K562 (cell line): Measurements from ENCODE around the gene IL11. TPM values are rescaled to one million over a fixed set of nuclear protein-coding genes. Genes with fewer than 3 reads are reported as not detected.
"Not testable (repeated sequence)": the region's sequence is repeated elsewhere in the genome, so short reads cannot be mapped to it uniquely, and the experiment has no call there.

ENCODE experiments used
- CBX1 ChIP-seq: sonication (generic); IDR thresholded peaks from 2 replicates; pipeline ENCODE4 v1.6.1; 2016; ENCODE audit warnings: antibody characterized with exemption, low read depth, mild to moderate bottlenecking
- ERF ChIP-seq: fragments of 450-650 bp; formaldehyde crosslinking; IDR thresholded peaks from 2 replicates; pipeline ENCODE4 v1.4.0; 2020; ENCODE audit warnings: mild to moderate bottlenecking, mixed read lengths
- ILF3 ChIP-seq: fragments of 450-650 bp; IDR thresholded peaks from 2 replicates; pipeline ENCODE4 v1.6.1; 2018; ENCODE audit warnings: antibody characterized with exemption, mild to moderate bottlenecking, moderate library complexity, borderline replicate concordance
- NR3C1 ChIP-seq: sonication (generic); formaldehyde crosslinking; IDR thresholded peaks from 2 replicates; pipeline ENCODE4 v1.8.1; 2022; ENCODE audit warnings: missing genetic modification reagents
- RBFOX2 ChIP-seq: fragments of 200-400 bp; formaldehyde crosslinking; IDR thresholded peaks from 2 replicates; pipeline ENCODE4 v1.6.1; 2017; ENCODE audit warnings: low read depth, mild to moderate bottlenecking, low read length, moderate library complexity
- SIN3A ChIP-seq, 2 experiments: fragments of 150-350 bp in 1 of 2; IDR thresholded peaks; 2 replicates each; pipeline ENCODE4 v1.6.1; 2011 to 2016; ENCODE audit warnings: borderline replicate concordance in 2 of 2, low read depth in 2 of 2, low read length in 2 of 2, mild to moderate bottlenecking in 2 of 2, moderate library complexity in 2 of 2; ENCODE audit not compliant: control insufficient read depth in 1 of 2
- SMAD1 ChIP-seq: fragments of 150-350 bp; IDR thresholded peaks from 2 replicates; pipeline ENCODE4 v1.6.1; 2014; ENCODE audit warnings: low read length, low read depth; ENCODE audit not compliant: partially characterized antibody
- TAF1 ChIP-seq: IDR thresholded peaks from 2 replicates; pipeline ENCODE4 v1.6.1; 2011; ENCODE audit warnings: mild to moderate bottlenecking, low read length, moderate library complexity; ENCODE audit not compliant: insufficient read depth, control insufficient read depth, severe bottlenecking; ENCODE audit errors: extremely low read depth
- TOE1 ChIP-seq, 2 experiments: fragments of 450-650 bp in 1 of 2; sonication (generic) in 1 of 2; formaldehyde crosslinking in 1 of 2; IDR thresholded peaks; 2 replicates each; pipeline versions ENCODE4 v1.7.1 to v1.8.0; 2016 to 2022; ENCODE audit warnings: borderline replicate concordance in 2 of 2, mild to moderate bottlenecking in 2 of 2, antibody characterized with exemption in 1 of 2, inconsistent platforms in 1 of 2, low read depth in 1 of 2, missing genetic modification reagents in 1 of 2, moderate library complexity in 1 of 2
- YY1 ChIP-seq, 3 experiments: IDR thresholded peaks; 2 replicates each; pipeline ENCODE4 v1.6.1; 2011; ENCODE audit warnings: low read length in 2 of 3, mild to moderate bottlenecking in 2 of 3, moderate library complexity in 2 of 3, borderline replicate concordance in 1 of 3, control low read depth in 1 of 3, low read depth in 1 of 3; ENCODE audit not compliant: insufficient read depth in 3 of 3, insufficient replicate concordance in 2 of 3, control insufficient read depth in 1 of 3, insufficient read length in 1 of 3; ENCODE audit errors: extremely low read depth in 1 of 3
- polyA plus RNA-seq, 8 experiments: library from polyadenylated mRNA; depleted of rRNA in 4 of 8; stranded (reverse) in 5 of 8; unstranded in 3 of 8; fragments of >200 nt; fragmentation: Nextera tagmentation in 2 of 8; fragmentation: Illumina TruSeq in 1 of 8; extraction: Ambion mirVana in 2 of 8; extraction: Trizol in 1 of 8; gene quantifications; 2 replicates each; pipeline versions ENCODE4 v1.2.1 to v1.2.3, GENCODE V29; 2011 to 2014; ENCODE audit warnings: inconsistent platforms in 1 of 8, missing spikeins in 1 of 8
- total RNA-seq, 7 experiments: library from RNA; depleted of rRNA in 6 of 7; stranded (reverse); fragments of >200 nt in 6 of 7; fragmentation: Illumina TruSeq in 2 of 7; extraction: Trizol in 2 of 7; gene quantifications; 2 replicates each; pipeline versions ENCODE4 v1.2.1 to v1.2.3, GENCODE V29; 2011 to 2021; ENCODE audit warnings: low replicate concordance in 1 of 7
- TF ChIP-seq, protein P1 (sequence below), 2 experiments: fragments of 150-350 bp in 1 of 2; IDR thresholded peaks; 2 replicates each; pipeline ENCODE4 v1.6.1; 2012 to 2016; ENCODE audit warnings: low read depth in 2 of 2, low read length in 2 of 2, mild to moderate bottlenecking in 1 of 2, moderate library complexity in 1 of 2
- TF ChIP-seq, protein P2 (sequence below): conservative IDR thresholded peaks from 2 replicates; pipeline ENCODE4 v1.6.1; 2011; ENCODE audit warnings: low read depth, mild to moderate bottlenecking, low read length; ENCODE audit not compliant: control insufficient read depth
- TF ChIP-seq, protein P3 (sequence below): sonication (generic); formaldehyde crosslinking; IDR thresholded peaks from 2 replicates; pipeline ENCODE4 v1.8.1; 2023; ENCODE audit warnings: mild to moderate bottlenecking, missing genetic modification reagents
- TF ChIP-seq, protein P4 (sequence below): sonication (generic); formaldehyde crosslinking; IDR thresholded peaks from 2 replicates; pipeline ENCODE4 v1.8.0; 2022; ENCODE audit warnings: mild to moderate bottlenecking, missing genetic modification reagents

IL11 gene
- total and polyA plus RNA-seq, 9 of the 15 experiments (the other 6 are each of a cell fraction or from before 2014, with no cell fraction given): 0.04 to 0.42 (median 0.06) TPM; not detected in 6

DNA sequence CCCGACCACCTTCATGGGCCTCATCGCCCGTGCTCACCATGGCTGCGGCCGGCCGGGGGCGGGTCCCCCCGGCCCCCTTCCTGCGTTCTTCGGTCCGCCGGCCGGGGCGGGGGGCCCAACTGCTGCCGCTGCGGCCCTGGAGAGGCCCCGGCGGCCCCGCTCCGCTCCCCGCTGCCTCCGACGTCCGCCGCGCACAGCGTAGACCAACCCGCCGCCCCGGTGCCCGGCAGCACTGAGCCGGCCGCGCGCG lies 37.2 kb upstream of the IL11 start, which contains the start of gene UBE2S (continued):
- TF ChIP-seq, protein P1, sequence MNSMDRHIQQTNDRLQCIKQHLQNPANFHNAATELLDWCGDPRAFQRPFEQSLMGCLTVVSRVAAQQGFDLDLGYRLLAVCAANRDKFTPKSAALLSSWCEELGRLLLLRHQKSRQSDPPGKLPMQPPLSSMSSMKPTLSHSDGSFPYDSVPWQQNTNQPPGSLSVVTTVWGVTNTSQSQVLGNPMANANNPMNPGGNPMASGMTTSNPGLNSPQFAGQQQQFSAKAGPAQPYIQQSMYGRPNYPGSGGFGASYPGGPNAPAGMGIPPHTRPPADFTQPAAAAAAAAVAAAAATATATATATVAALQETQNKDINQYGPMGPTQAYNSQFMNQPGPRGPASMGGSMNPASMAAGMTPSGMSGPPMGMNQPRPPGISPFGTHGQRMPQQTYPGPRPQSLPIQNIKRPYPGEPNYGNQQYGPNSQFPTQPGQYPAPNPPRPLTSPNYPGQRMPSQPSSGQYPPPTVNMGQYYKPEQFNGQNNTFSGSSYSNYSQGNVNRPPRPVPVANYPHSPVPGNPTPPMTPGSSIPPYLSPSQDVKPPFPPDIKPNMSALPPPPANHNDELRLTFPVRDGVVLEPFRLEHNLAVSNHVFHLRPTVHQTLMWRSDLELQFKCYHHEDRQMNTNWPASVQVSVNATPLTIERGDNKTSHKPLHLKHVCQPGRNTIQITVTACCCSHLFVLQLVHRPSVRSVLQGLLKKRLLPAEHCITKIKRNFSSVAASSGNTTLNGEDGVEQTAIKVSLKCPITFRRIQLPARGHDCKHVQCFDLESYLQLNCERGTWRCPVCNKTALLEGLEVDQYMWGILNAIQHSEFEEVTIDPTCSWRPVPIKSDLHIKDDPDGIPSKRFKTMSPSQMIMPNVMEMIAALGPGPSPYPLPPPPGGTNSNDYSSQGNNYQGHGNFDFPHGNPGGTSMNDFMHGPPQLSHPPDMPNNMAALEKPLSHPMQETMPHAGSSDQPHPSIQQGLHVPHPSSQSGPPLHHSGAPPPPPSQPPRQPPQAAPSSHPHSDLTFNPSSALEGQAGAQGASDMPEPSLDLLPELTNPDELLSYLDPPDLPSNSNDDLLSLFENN (IDR thresholded peaks at IDR 0.05; ENCODE audit: low read depth in 2 of 2, low read length in 2 of 2): peak in 1 of 2 experiments; percentile 52; a peak in 1 of 4 replicates
- TF ChIP-seq TAF1: peak; percentile 95
- TF ChIP-seq, protein P2, sequence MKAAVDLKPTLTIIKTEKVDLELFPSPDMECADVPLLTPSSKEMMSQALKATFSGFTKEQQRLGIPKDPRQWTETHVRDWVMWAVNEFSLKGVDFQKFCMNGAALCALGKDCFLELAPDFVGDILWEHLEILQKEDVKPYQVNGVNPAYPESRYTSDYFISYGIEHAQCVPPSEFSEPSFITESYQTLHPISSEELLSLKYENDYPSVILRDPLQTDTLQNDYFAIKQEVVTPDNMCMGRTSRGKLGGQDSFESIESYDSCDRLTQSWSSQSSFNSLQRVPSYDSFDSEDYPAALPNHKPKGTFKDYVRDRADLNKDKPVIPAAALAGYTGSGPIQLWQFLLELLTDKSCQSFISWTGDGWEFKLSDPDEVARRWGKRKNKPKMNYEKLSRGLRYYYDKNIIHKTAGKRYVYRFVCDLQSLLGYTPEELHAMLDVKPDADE: peak; percentile 76
- TF ChIP-seq TOE1 (IDR thresholded peaks at IDR 0.05; ENCODE audit: borderline replicate concordance): not testable (repeated sequence)
- TF ChIP-seq TOE1 (CRISPR knock-in tag; IDR thresholded peaks at IDR 0.05; ENCODE audit: borderline replicate concordance, low read depth): 0 out of 2 replicates have a peak, but pooled peaks have one; percentile 25
- peak in 1 of 2 experiments; percentile 76; a peak in 1 of 4 replicates for TF ChIP-seq SIN3A (IDR thresholded peaks at IDR 0.05; ENCODE audit: borderline replicate concordance in 2 of 2, control insufficient read depth in 1 of 2, low read depth in 2 of 2, low read length in 2 of 2)
- TF ChIP-seq SMAD1: peak; percentile 88
- peak; percentile 95 for TF ChIP-seq CBX1
- peak in 1 of 3 experiments; percentile 20 for TF ChIP-seq YY1 (IDR thresholded peaks at IDR 0.05; ENCODE audit: borderline replicate concordance in 1 of 3, control insufficient read depth in 1 of 3, extremely low read depth in 1 of 3, insufficient read depth in 3 of 3, insufficient read length in 1 of 3, insufficient replicate concordance in 2 of 3, low read depth in 1 of 3, low read length in 2 of 3)
- TF ChIP-seq, protein P3, sequence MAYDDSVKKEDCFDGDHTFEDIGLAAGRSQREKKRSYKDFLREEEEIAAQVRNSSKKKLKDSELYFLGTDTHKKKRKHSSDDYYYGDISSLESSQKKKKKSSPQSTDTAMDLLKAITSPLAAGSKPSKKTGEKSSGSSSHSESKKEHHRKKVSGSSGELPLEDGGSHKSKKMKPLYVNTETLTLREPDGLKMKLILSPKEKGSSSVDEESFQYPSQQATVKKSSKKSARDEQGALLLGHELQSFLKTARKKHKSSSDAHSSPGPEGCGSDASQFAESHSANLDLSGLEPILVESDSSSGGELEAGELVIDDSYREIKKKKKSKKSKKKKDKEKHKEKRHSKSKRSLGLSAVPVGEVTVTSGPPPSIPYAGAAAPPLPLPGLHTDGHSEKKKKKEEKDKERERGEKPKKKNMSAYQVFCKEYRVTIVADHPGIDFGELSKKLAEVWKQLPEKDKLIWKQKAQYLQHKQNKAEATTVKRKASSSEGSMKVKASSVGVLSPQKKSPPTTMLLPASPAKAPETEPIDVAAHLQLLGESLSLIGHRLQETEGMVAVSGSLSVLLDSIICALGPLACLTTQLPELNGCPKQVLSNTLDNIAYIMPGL (CRISPR knock-in tag): 0 out of 2 replicates have a peak, but pooled peaks have one; percentile 59
- TF ChIP-seq NR3C1: peak; percentile 58; the same call in 1 of the 2 replicates
- TF ChIP-seq RBFOX2: peak; percentile 98
- TF ChIP-seq, protein P4, sequence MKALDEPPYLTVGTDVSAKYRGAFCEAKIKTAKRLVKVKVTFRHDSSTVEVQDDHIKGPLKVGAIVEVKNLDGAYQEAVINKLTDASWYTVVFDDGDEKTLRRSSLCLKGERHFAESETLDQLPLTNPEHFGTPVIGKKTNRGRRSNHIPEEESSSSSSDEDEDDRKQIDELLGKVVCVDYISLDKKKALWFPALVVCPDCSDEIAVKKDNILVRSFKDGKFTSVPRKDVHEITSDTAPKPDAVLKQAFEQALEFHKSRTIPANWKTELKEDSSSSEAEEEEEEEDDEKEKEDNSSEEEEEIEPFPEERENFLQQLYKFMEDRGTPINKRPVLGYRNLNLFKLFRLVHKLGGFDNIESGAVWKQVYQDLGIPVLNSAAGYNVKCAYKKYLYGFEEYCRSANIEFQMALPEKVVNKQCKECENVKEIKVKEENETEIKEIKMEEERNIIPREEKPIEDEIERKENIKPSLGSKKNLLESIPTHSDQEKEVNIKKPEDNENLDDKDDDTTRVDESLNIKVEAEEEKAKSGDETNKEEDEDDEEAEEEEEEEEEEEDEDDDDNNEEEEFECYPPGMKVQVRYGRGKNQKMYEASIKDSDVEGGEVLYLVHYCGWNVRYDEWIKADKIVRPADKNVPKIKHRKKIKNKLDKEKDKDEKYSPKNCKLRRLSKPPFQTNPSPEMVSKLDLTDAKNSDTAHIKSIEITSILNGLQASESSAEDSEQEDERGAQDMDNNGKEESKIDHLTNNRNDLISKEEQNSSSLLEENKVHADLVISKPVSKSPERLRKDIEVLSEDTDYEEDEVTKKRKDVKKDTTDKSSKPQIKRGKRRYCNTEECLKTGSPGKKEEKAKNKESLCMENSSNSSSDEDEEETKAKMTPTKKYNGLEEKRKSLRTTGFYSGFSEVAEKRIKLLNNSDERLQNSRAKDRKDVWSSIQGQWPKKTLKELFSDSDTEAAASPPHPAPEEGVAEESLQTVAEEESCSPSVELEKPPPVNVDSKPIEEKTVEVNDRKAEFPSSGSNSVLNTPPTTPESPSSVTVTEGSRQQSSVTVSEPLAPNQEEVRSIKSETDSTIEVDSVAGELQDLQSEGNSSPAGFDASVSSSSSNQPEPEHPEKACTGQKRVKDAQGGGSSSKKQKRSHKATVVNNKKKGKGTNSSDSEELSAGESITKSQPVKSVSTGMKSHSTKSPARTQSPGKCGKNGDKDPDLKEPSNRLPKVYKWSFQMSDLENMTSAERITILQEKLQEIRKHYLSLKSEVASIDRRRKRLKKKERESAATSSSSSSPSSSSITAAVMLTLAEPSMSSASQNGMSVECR (CRISPR knock-in tag): peak; percentile 52; the same call in 1 of the 2 replicates
- peak; percentile 94; the same call in 1 of the 2 replicates for TF ChIP-seq ILF3
- TF ChIP-seq ERF (CRISPR knock-in tag): peak; percentile 68; the same call in 1 of the 2 replicates
